Panc1 (cell line): Measurements from ENCODE around the gene ANKH. TPM values are rescaled to one million over a fixed set of nuclear protein-coding genes. Genes with fewer than 3 reads are reported as not detected.

Experiments
- ATAC-seq: fragments of 200-7000 bp; cut with Tn5 transposase; 2 replicates; pipeline ENCODE4 v1.9.1; 2020; ENCODE audit warnings: mild to moderate bottlenecking, moderate library complexity
- BruUV-seq: library from RNA; stranded (reverse); fragments of 400-500 nt; replicated peaks from 2 replicates; lab custom pipeline; 2021; lab: Mats Ljungman, UMichigan
- CTCF ChIA-PET: fragments of 300-600 bp; sonication (Branson Sonifier 250); formaldehyde crosslinking; loops from one replicate; lab custom pipeline; 2022; ENCODE audit warnings: antibody characterized with exemption; lab: Charles Lee
- POLR2A ChIA-PET: fragments of 300-600 bp; sonication (Branson Sonifier 250); formaldehyde crosslinking; loops from one replicate; lab custom pipeline; 2022; ENCODE audit warnings: antibody characterized with exemption; lab: Charles Lee
- DNase-seq: peaks from one replicate; pipeline ENCODE4 v3.0.0-alpha.2; 2010; ENCODE audit warnings: low read depth, low spot score
- H3K27ac ChIP-seq: 2 replicates; pipeline ENCODE4 v1.5.1; 2011; ENCODE audit warnings: mild to moderate bottlenecking, low read length, inconsistent platforms
- H3K27me3 ChIP-seq: fragments of 200-500 bp; sonication (Bioruptor generic); 2 replicates; pipeline ENCODE4 v1.6.0; 2014; ENCODE audit warnings: low read length, inconsistent platforms; ENCODE audit not compliant: control insufficient read depth, insufficient read depth
- H3K36me3 ChIP-seq: fragments of 200-500 bp; sonication (Bioruptor generic); 2 replicates; pipeline ENCODE4 v1.5.1; 2014; ENCODE audit warnings: inconsistent platforms, mild to moderate bottlenecking, low read length, moderate library complexity; ENCODE audit not compliant: control insufficient read depth, insufficient read depth
- H3K4me1 ChIP-seq: 2 replicates; pipeline ENCODE4 v1.5.1; 2011; ENCODE audit warnings: inconsistent platforms, mild to moderate bottlenecking, low read length, moderate library complexity; ENCODE audit not compliant: control insufficient read depth, insufficient read depth
- H3K4me3 ChIP-seq, 2 experiments: 2 replicates each; pipeline ENCODE4 v1.5.1; 2011 to 2012; ENCODE audit warnings: low read depth in 2 of 2, low read length in 2 of 2, mild to moderate bottlenecking in 2 of 2, inconsistent platforms in 1 of 2, moderate library complexity in 1 of 2
- H3K9me3 ChIP-seq: fragments of 200-500 bp; sonication (Bioruptor generic); 2 replicates; pipeline ENCODE4 v1.5.1; 2014; ENCODE audit warnings: low read depth, mild to moderate bottlenecking, inconsistent platforms, low read length, moderate library complexity; ENCODE audit not compliant: control insufficient read depth, insufficient read depth
- CTCF ChIP-seq: fragments of 450-650 bp; IDR thresholded peaks from 2 replicates; pipeline ENCODE4 v1.5.1; 2017; ENCODE audit warnings: mild to moderate bottlenecking
- POLR2AphosphoS5 ChIP-seq: IDR thresholded peaks from 2 replicates; pipeline ENCODE4 v1.6.1; 2012; ENCODE audit warnings: mild to moderate bottlenecking, low read depth, low read length, moderate library complexity
- REST ChIP-seq, 2 experiments: IDR thresholded peaks; 2 replicates each; pipeline ENCODE4 v1.6.1; 2011 to 2012; ENCODE audit warnings: low read depth in 2 of 2, control low read depth in 1 of 2, low read length in 1 of 2, mild to moderate bottlenecking in 1 of 2, moderate library complexity in 1 of 2; ENCODE audit not compliant: insufficient read depth in 1 of 2
- SIN3A ChIP-seq: IDR thresholded peaks from 2 replicates; pipeline ENCODE4 v1.6.1; 2012; ENCODE audit warnings: low read depth, mild to moderate bottlenecking, low read length, moderate library complexity, borderline replicate concordance; ENCODE audit not compliant: insufficient read depth
- TCF7L2 ChIP-seq: IDR thresholded peaks from 2 replicates; pipeline ENCODE4 v1.6.1; 2011; ENCODE audit warnings: mild to moderate bottlenecking, low read depth, low read length, inconsistent platforms
- in situ Hi-C: cut with HindIII; loops from 2 replicates; pipeline ENCODE4 v1.10.0; 2016; ENCODE audit warnings: low sequenced_read_pairs, low pct_unique_long_range_greater_than_20kb
- intact Hi-C: fragments of 100-400 bp; cut with micrococcal nuclease; formaldehyde crosslinking; loops from one replicate; pipeline ENCODE4 v1.10.0; 2022; ENCODE audit not compliant: unreplicated experiment
- total RNA-seq: library from RNA; stranded (reverse); gene quantifications from one replicate; pipeline ENCODE4 v1.2.1, GENCODE V29; 2021; ENCODE audit not compliant: unreplicated experiment

The ANKH gene
- total RNA-seq, 1 experiment from 2014 or later, result 11.2 TPM

- ATAC-seq (peak; percentile 57), DNase-seq (no peak)
- no peaks in the 10 kb centered on the region; the same call in 1 of the 2 replicates for H3K4me1 ChIP-seq
- ChIA-PET CTCF (interaction anchor here (0.5 kb wide), 1 partner anchor 8 kb away, joined by 3 read pairs; no protein-coding TSS in a partner anchor), POLR2A (no interaction called here)
- no peaks in the 10 kb centered on the region for H3K36me3 ChIP-seq
- BruUV-seq, result no TSS peak
- no peak overlapping the region for H3K4me3 ChIP-seq
- no peaks in the 10 kb centered on the region for H3K9me3 ChIP-seq
- no peak overlapping the region for H3K27ac ChIP-seq
- TF ChIP-seq CTCF (no peak), SIN3A (no peak), REST (IDR thresholded peaks at IDR 0.05; ENCODE audit: insufficient read depth in 1 of 2, low read depth in 2 of 2, low read length in 1 of 2) (no peak), POLR2AphosphoS5 (no peak), TCF7L2 (no peak)
- intact Hi-C loops (no loop called here), in situ Hi-C loops (no loop called here)
- no peaks in the 10 kb centered on the region for H3K27me3 ChIP-seq
Observed at GRCh38 chr5:14743601-14744295, 127.8 kb downstream of the ANKH start.

GRCh38 chr5:14742498-14742897 lies 129.1 kb downstream of the ANKH start:
- H3K4me3 ChIP-seq, result no peak overlapping the region
- no peaks in the 10 kb centered on the region for H3K9me3 ChIP-seq
- ChIA-PET POLR2A (no interaction called here), CTCF (no interaction called here)
- H3K36me3 ChIP-seq, result no peaks in the 10 kb centered on the region
- no peaks in the 10 kb centered on the region for H3K27me3 ChIP-seq
- no peaks in the 10 kb centered on the region; the same call in 1 of the 2 replicates for H3K4me1 ChIP-seq
- TF ChIP-seq SIN3A (no peak), REST (IDR thresholded peaks at IDR 0.05; ENCODE audit: insufficient read depth in 1 of 2, low read depth in 2 of 2, low read length in 1 of 2) (no peak), CTCF (no peak), POLR2AphosphoS5 (no peak), TCF7L2 (no peak)
- intact Hi-C loops (no loop called here), in situ Hi-C loops (no loop called here)
- no peak overlapping the region for H3K27ac ChIP-seq
- DNase-seq (no peak), ATAC-seq (no peak)
- BruUV-seq, result no TSS peak
